HepG2 (cell line): ENCODE measurements around the gene SEMA7A. TPM values are rescaled to one million over a fixed set of nuclear protein-coding genes. Genes with fewer than 3 reads are reported as not detected.

ENCODE experiments used
- ATAD3A ChIP-seq: sonication (generic); formaldehyde crosslinking; IDR thresholded peaks from 2 replicates; pipeline ENCODE4 v1.4.0; 2020; ENCODE audit warnings: missing genetic modification reagents
- ATF6 ChIP-seq: sonication (generic); formaldehyde crosslinking; conservative IDR thresholded peaks from 2 replicates; pipeline ENCODE4 v1.4.0; 2020; ENCODE audit warnings: missing genetic modification reagents
- FOXP4 ChIP-seq: sonication (generic); formaldehyde crosslinking; IDR thresholded peaks from 2 replicates; pipeline ENCODE4 v1.4.0; 2020; ENCODE audit warnings: missing genetic modification reagents
- FUBP1 ChIP-seq: sonication (generic); formaldehyde crosslinking; IDR thresholded peaks from 2 replicates; pipeline ENCODE4 v1.5.1; 2020; ENCODE audit warnings: missing genetic modification reagents, mild to moderate bottlenecking, borderline replicate concordance
- GMEB2 ChIP-seq: IDR thresholded peaks from 2 replicates; pipeline ENCODE4 v1.6.1; 2016; ENCODE audit warnings: missing biosample characterization, missing genetic modification reagents, low read depth
- MYNN ChIP-seq: sonication (generic); formaldehyde crosslinking; IDR thresholded peaks from 2 replicates; pipeline ENCODE4 v1.4.0; 2020; ENCODE audit warnings: mild to moderate bottlenecking, low read depth, missing genetic modification reagents
- NFRKB ChIP-seq: fragments of 450-650 bp; IDR thresholded peaks from 2 replicates; pipeline ENCODE4 v1.6.1; 2017
- RAD21 ChIP-seq: fragments of 450-650 bp; formaldehyde crosslinking; IDR thresholded peaks from 2 replicates; pipeline ENCODE4 v1.5.0; 2020; ENCODE audit warnings: mild to moderate bottlenecking
- TBX2 ChIP-seq: sonication (generic); formaldehyde crosslinking; IDR thresholded peaks from 2 replicates; pipeline ENCODE4 v1.5.0; 2020; ENCODE audit warnings: missing genetic modification reagents, mild to moderate bottlenecking, borderline replicate concordance
- TRIM24 ChIP-seq: sonication (generic); formaldehyde crosslinking; IDR thresholded peaks from 2 replicates; pipeline ENCODE4 v1.8.0; 2022; ENCODE audit warnings: mild to moderate bottlenecking, missing genetic modification reagents
- ZNF138 ChIP-seq: sonication (generic); formaldehyde crosslinking; IDR thresholded peaks from 2 replicates; pipeline ENCODE4 v1.5.0; 2020; ENCODE audit warnings: mild to moderate bottlenecking, low read depth, missing genetic modification reagents
- ZNF383 ChIP-seq: sonication (generic); formaldehyde crosslinking; IDR thresholded peaks from 2 replicates; pipeline ENCODE4 v1.4.0; 2020; ENCODE audit warnings: missing genetic modification reagents, mild to moderate bottlenecking, borderline replicate concordance
- ZNF510 ChIP-seq: sonication (generic); formaldehyde crosslinking; IDR thresholded peaks from 2 replicates; pipeline ENCODE4 v1.4.0; 2020; ENCODE audit warnings: low read depth, mild to moderate bottlenecking, missing genetic modification reagents
- ZNF513 ChIP-seq: sonication (generic); formaldehyde crosslinking; conservative IDR thresholded peaks from 2 replicates; pipeline ENCODE4 v1.5.0; 2020; ENCODE audit warnings: missing genetic modification reagents
- ZNF546 ChIP-seq: sonication (generic); formaldehyde crosslinking; conservative IDR thresholded peaks from 2 replicates; pipeline ENCODE4 v1.8.1; 2023; ENCODE audit warnings: mild to moderate bottlenecking, missing genetic modification reagents
- ZNF572 ChIP-seq: sonication (generic); formaldehyde crosslinking; IDR thresholded peaks from 2 replicates; pipeline ENCODE4 v1.5.1; 2020; ENCODE audit warnings: mild to moderate bottlenecking, missing genetic modification reagents
- ZNF709 ChIP-seq: sonication (generic); formaldehyde crosslinking; IDR thresholded peaks from 2 replicates; pipeline ENCODE4 v1.5.0; 2020; ENCODE audit warnings: mild to moderate bottlenecking, missing genetic modification reagents
- polyA plus RNA-seq, 8 experiments: library from polyadenylated mRNA; depleted of rRNA in 3 of 8; stranded (reverse) in 7 of 8; unstranded in 1 of 8; fragments of >200 nt; fragmentation: Illumina TruSeq in 4 of 8; extraction: Trizol in 4 of 8; gene quantifications; 2 replicates each; pipeline versions ENCODE4 v1.2.1 to v1.2.3, GENCODE V29; 2011 to 2016; ENCODE audit warnings: low read depth in 4 of 8, missing spikeins in 1 of 8, mixed read lengths in 1 of 8; ENCODE audit not compliant: insufficient read depth in 1 of 8
- total RNA-seq, 5 experiments: library from RNA; depleted of rRNA; stranded (reverse); fragments of >200 nt; fragmentation: Illumina TruSeq; extraction: Trizol; gene quantifications; 2 replicates each; pipeline ENCODE4 v1.2.3, GENCODE V29; 2016; ENCODE audit warnings: low read depth in 1 of 5
- TF ChIP-seq, protein P1 (sequence below): conservative IDR thresholded peaks from 2 replicates; pipeline ENCODE4 v1.6.1; 2018; ENCODE audit warnings: missing genetic modification reagents

SEMA7A gene
- total and polyA plus RNA-seq, 2 of the 13 experiments (the other 11 are each of a cell fraction or from before 2014, with no cell fraction given) = 9.0 to 15.8 TPM

DNA sequence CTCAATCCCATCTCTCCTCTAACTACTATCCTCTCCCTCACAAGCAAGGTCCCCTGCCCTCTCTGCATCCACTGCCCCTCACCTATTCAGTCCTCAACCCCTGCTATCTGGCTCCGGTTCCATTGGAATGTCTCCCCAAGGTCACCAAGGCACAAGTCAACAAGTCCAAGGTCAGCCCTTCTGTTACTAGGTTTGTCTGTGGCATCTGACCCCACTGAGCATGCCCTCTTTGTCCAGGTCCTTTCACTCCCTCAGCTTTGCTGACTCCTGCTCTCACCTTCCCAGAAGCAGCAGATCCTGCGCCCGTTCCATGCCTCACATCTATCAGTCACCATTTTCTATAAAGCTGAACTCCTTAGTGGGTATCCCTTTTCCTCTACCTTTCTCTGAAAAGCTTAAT is 8.3 kb upstream of the SEMA7A start (continued):
- TF ChIP-seq FUBP1 (CRISPR knock-in tag) (no peak), ZNF138 (CRISPR knock-in tag) (no peak), ZNF513 (no peak), FOXP4 (CRISPR knock-in tag) (peak; percentile 86), RAD21 (peak; percentile 33; the same call in 1 of the 2 replicates), ZNF383 (CRISPR knock-in tag) (no peak), NFRKB (no peak), MYNN (no peak), ZNF572 (no peak), ZNF510 (CRISPR knock-in tag) (0 out of 2 replicates have a peak, but pooled peaks have one; percentile 40), ZNF709 (CRISPR knock-in tag) (no peak), GMEB2 (no peak), ZNF546 (no peak), ATF6 (no peak), TRIM24 (CRISPR knock-in tag) (no peak), ATAD3A (CRISPR knock-in tag) (no peak), TBX2 (CRISPR knock-in tag) (peak; percentile 82)
- TF ChIP-seq, protein P1, sequence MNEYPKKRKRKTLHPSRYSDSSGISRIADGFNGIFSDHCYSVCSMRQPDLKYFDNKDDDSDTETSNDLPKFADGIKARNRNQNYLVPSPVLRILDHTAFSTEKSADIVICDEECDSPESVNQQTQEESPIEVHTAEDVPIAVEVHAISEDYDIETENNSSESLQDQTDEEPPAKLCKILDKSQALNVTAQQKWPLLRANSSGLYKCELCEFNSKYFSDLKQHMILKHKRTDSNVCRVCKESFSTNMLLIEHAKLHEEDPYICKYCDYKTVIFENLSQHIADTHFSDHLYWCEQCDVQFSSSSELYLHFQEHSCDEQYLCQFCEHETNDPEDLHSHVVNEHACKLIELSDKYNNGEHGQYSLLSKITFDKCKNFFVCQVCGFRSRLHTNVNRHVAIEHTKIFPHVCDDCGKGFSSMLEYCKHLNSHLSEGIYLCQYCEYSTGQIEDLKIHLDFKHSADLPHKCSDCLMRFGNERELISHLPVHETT = 0 out of 2 replicates have a peak, but pooled peaks have one; percentile 47
